Calu3 (cell line): ENCODE results near the gene NKX1-2. TPM values are rescaled to one million over a fixed set of nuclear protein-coding genes. Genes with fewer than 3 reads are reported as not detected.
A peak's percentile ranks its signal among the peaks of the same experiment; 100 is the strongest.

Experiments used
- BruUV-seq: library from RNA; stranded (reverse); fragments of 400-500 nt; replicated peaks from 2 replicates; lab custom pipeline; 2021; lab: Mats Ljungman, UMichigan
- CTCF ChIA-PET: fragments of 300-600 bp; sonication (Branson Sonifier 250); formaldehyde crosslinking; loops from one replicate; lab custom pipeline; 2022; ENCODE audit warnings: antibody characterized with exemption; lab: Charles Lee
- DNase-seq: peaks from one replicate; pipeline ENCODE4 v3.0.0; 2022
- H3K27ac Mint-ChIP-seq: one replicate; pipeline ENCODE4 v1.8.0; 2022; ENCODE audit warnings: mixed read lengths; ENCODE audit not compliant: unreplicated experiment
- H3K27me3 Mint-ChIP-seq: one replicate; pipeline ENCODE4 v1.8.0; 2022; ENCODE audit warnings: mixed read lengths; ENCODE audit not compliant: unreplicated experiment
- H3K36me3 Mint-ChIP-seq: one replicate; pipeline ENCODE4 v1.8.0; 2022; ENCODE audit warnings: mild to moderate bottlenecking, moderate library complexity, mixed read lengths; ENCODE audit not compliant: insufficient read depth, unreplicated experiment
- H3K4me1 Mint-ChIP-seq: one replicate; pipeline ENCODE4 v1.8.0; 2022; ENCODE audit warnings: mild to moderate bottlenecking, low read depth, mixed read lengths; ENCODE audit not compliant: unreplicated experiment
- H3K4me3 Mint-ChIP-seq: one replicate; pipeline ENCODE4 v1.8.0; 2022; ENCODE audit warnings: mild to moderate bottlenecking, low read depth, moderate library complexity, mixed read lengths; ENCODE audit not compliant: unreplicated experiment
- H3K9me3 Mint-ChIP-seq: one replicate; pipeline ENCODE4 v1.8.0; 2022; ENCODE audit warnings: low read depth, mixed read lengths; ENCODE audit not compliant: unreplicated experiment
- CTCF ChIP-seq: fragments of 200-600 bp; IDR thresholded peaks from one replicate; pipeline ENCODE4 v1.8.0; 2022; ENCODE audit warnings: antibody characterized with exemption; ENCODE audit not compliant: unreplicated experiment
- intact Hi-C: fragments of 100-400 bp; cut with micrococcal nuclease; formaldehyde crosslinking; loops from one replicate; pipeline ENCODE4 v1.10.0; 2022; ENCODE audit not compliant: unreplicated experiment
- total RNA-seq: library from RNA; stranded (reverse); gene quantifications from 2 replicates; pipeline ENCODE4 v1.2.3, GENCODE V29; 2022

Gene NKX1-2
- total RNA-seq, 1 experiment from 2014 or later = not detected

DNA sequence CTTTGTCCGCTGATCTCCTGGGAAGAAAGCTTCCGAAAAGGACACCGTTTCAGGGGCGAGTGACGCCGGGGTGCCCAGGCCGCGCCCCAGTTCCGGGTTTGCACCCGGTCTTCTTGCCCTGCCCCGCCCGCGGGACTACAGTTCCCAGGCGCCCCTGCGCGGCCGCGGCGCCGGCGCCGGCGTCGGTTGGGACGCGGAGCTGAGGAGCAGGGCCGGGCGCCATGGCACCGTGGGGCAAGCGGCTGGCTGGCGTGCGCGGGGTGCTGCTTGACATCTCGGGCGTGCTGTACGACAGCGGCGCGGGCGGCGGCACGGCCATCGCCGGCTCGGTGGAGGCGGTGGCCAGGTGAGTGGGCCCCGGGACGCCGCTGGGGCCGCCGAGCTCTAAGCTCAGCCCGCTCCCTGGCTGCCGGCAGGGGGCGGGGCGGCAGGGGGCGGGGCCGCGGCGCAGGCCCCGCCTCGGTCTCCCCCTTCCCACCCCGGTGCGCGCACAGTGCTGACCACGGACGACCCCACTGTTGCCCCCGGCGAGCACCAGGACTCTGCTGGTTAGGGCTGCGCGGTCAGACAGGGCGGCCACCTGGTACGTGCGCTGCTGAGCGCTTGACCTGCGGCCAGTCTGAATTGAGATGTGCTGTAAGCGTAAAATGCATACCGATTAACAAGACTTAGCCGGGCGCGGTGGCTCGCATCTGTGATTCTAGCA, 12.0 kb upstream of the NKX1-2 start, which contains the start of gene LHPP:
Gene LHPP (plus strand): TSS at position 182 of the 706 bp plus-strand sequence. CDS start 40 bp downstream, at position 222.
- CTCF ChIA-PET = interaction anchor here (0.8 kb wide), 1 partner anchor 73 kb away, joined by 3 read pairs; no protein-coding TSS in a partner anchor
- TSS peak; percentile 36 for BruUV-seq
- Mint-ChIP-seq H3K27me3 (no peaks in the 10 kb centered on the region), H3K9me3 (no peaks in the 10 kb centered on the region), H3K4me1 (peaks cover 38% of the 10 kb centered on the region), H3K27ac (peak within 1 kb of the TSS; percentile 41), H3K4me3 (peak within 1 kb of the TSS; percentile 71), H3K36me3 (peaks cover 12% of the 10 kb centered on the region)
- intact Hi-C loops = no loop called here
- peak; percentile 59 for TF ChIP-seq CTCF
- DNase-seq = peak; percentile 80

GRCh38 chr10:124460144-124460543, 10.3 kb upstream of the NKX1-2 start:
- no peak overlapping the region for H3K27ac Mint-ChIP-seq
- CTCF ChIA-PET = no interaction called here
- BruUV-seq = no TSS peak

GRCh38 chr10:124459395-124459794, 9.6 kb upstream of the NKX1-2 start:
- DNase-seq = peak; percentile 50
- no peaks in the 10 kb centered on the region for H3K9me3 Mint-ChIP-seq
- CTCF ChIA-PET = no interaction called here
- H3K4me1 Mint-ChIP-seq = peaks cover 32% of the 10 kb centered on the region
- no TSS peak for BruUV-seq
- TF ChIP-seq CTCF = no peak
- no peak overlapping the region for H3K27ac Mint-ChIP-seq
- H3K27me3 Mint-ChIP-seq = peaks cover 22% of the 10 kb centered on the region
- intact Hi-C loops = no loop called here
- H3K4me3 Mint-ChIP-seq = no peak overlapping the region
- H3K36me3 Mint-ChIP-seq = peaks cover 12% of the 10 kb centered on the region

More at GRCh38 chr10:124460144-124460543, 10.3 kb upstream of the NKX1-2 start:
- H3K27me3 Mint-ChIP-seq = peaks cover 14% of the 10 kb centered on the region
- peaks cover 12% of the 10 kb centered on the region for H3K36me3 Mint-ChIP-seq
- H3K4me3 Mint-ChIP-seq = no peak overlapping the region
- intact Hi-C loops = no loop called here
- peaks cover 40% of the 10 kb centered on the region for H3K4me1 Mint-ChIP-seq
- H3K9me3 Mint-ChIP-seq = no peaks in the 10 kb centered on the region
- no peak for TF ChIP-seq CTCF
- no peak for DNase-seq

- BruUV-seq = no TSS peak
- CTCF ChIA-PET = no interaction called here
- Mint-ChIP-seq H3K4me3 (no peak overlapping the region), H3K9me3 (no peaks in the 10 kb centered on the region), H3K27ac (no peak overlapping the region), H3K4me1 (peaks cover 31% of the 10 kb centered on the region), H3K27me3 (peaks cover 27% of the 10 kb centered on the region), H3K36me3 (peaks cover 12% of the 10 kb centered on the region)
- no peak for DNase-seq
- intact Hi-C loops = no loop called here
- no peak for TF ChIP-seq CTCF
Measured at GRCh38 chr10:124458889-124459288, 9.1 kb upstream of the NKX1-2 start.
